HEK293 (cell line): ENCODE results near the gene PIGH.

Experiments
- CTCF ChIA-PET: fragments of 350-600 bp; formaldehyde crosslinking; extraction: SDS; loops from one replicate; lab custom pipeline; 2021; ENCODE audit warnings: antibody characterized with exemption; lab: Yijun Ruan, JAX
- POLR2A ChIA-PET: fragments of 300-600 bp; formaldehyde crosslinking; extraction: SDS; loops from one replicate; lab custom pipeline; 2020; ENCODE audit warnings: antibody characterized with exemption, inconsistent platforms; lab: Yijun Ruan, JAX
- H3K27ac ChIP-seq: fragments of 200-500 bp; sonication (Bioruptor generic); 2 replicates; pipeline ENCODE4 v1.5.1; 2014; ENCODE audit warnings: low read depth, low read length, control low read depth, inconsistent platforms; ENCODE audit errors: extremely low read depth
- H3K36me3 ChIP-seq, 2 experiments: fragments of 200-500 bp in 1 of 2; sonication (Bioruptor generic) in 1 of 2; 1 replicate in 1 of 2; 2 replicates in 1 of 2; pipeline ENCODE4 v1.5.1; 2014 to 2017; ENCODE audit warnings: inconsistent platforms in 2 of 2, low read length in 2 of 2; ENCODE audit not compliant: control insufficient read depth in 2 of 2, insufficient read depth in 1 of 2
- H3K4me1 ChIP-seq: fragments of 200-500 bp; sonication (Bioruptor generic); 2 replicates; pipeline ENCODE4 v1.5.1; 2014; ENCODE audit warnings: mild to moderate bottlenecking, low read length, inconsistent platforms; ENCODE audit not compliant: control insufficient read depth, insufficient read depth
- H3K4me3 ChIP-seq: 2 replicates; pipeline ENCODE4 v1.5.1; 2011; ENCODE audit warnings: low read depth, mild to moderate bottlenecking, control low read depth, low read length, moderate library complexity
- H3K9me3 ChIP-seq: fragments of 200-500 bp; sonication (Bioruptor generic); 2 replicates; pipeline ENCODE4 v1.5.1; 2014; ENCODE audit warnings: low read depth, low read length, inconsistent platforms; ENCODE audit not compliant: control insufficient read depth, insufficient read depth
- EGR2 ChIP-seq: fragments of 450-650 bp; formaldehyde crosslinking; IDR thresholded peaks from 2 replicates; pipeline ENCODE4 v1.5.1; 2016; ENCODE audit warnings: low read depth, missing biosample characterization, missing genetic modification characterization
- FEZF1 ChIP-seq: fragments of 450-650 bp; formaldehyde crosslinking; IDR thresholded peaks from 2 replicates; pipeline ENCODE4 v1.5.1; 2016; ENCODE audit warnings: missing biosample characterization, missing genetic modification characterization
- SCRT1 ChIP-seq: fragments of 450-650 bp; formaldehyde crosslinking; IDR thresholded peaks from 2 replicates; pipeline ENCODE4 v1.5.1; 2016; ENCODE audit warnings: missing biosample characterization, missing genetic modification characterization, borderline replicate concordance
- ZFHX2 ChIP-seq: fragments of 450-650 bp; formaldehyde crosslinking; conservative IDR thresholded peaks from 2 replicates; pipeline ENCODE4 v1.5.1; 2016; ENCODE audit warnings: missing biosample characterization, missing genetic modification characterization
- ZNF138 ChIP-seq: fragments of 450-650 bp; formaldehyde crosslinking; IDR thresholded peaks from 2 replicates; pipeline ENCODE4 v1.5.1; 2016; ENCODE audit warnings: missing biosample characterization, missing genetic modification characterization, borderline replicate concordance
- ZNF221 ChIP-seq: fragments of 450-650 bp; formaldehyde crosslinking; IDR thresholded peaks from 2 replicates; pipeline ENCODE4 v1.5.1; 2017; ENCODE audit warnings: missing biosample characterization, missing genetic modification characterization, borderline replicate concordance
- ZNF223 ChIP-seq: fragments of 450-650 bp; formaldehyde crosslinking; IDR thresholded peaks from 2 replicates; pipeline ENCODE4 v1.5.1; 2016; ENCODE audit warnings: missing biosample characterization, missing genetic modification characterization
- ZNF248 ChIP-seq: fragments of 450-650 bp; formaldehyde crosslinking; IDR thresholded peaks from 2 replicates; pipeline ENCODE4 v1.5.1; 2017; ENCODE audit warnings: missing biosample characterization, missing genetic modification characterization
- ZNF280D ChIP-seq: fragments of 450-650 bp; formaldehyde crosslinking; IDR thresholded peaks from 2 replicates; pipeline ENCODE4 v1.5.1; 2016; ENCODE audit warnings: missing biosample characterization, missing genetic modification characterization
- ZNF426 ChIP-seq: fragments of 450-650 bp; formaldehyde crosslinking; IDR thresholded peaks from 2 replicates; pipeline ENCODE4 v1.5.1; 2017; ENCODE audit warnings: missing biosample characterization, missing genetic modification characterization, mild to moderate bottlenecking, inconsistent platforms, moderate library complexity
- ZNF473 ChIP-seq: fragments of 450-650 bp; formaldehyde crosslinking; IDR thresholded peaks from 2 replicates; pipeline ENCODE4 v1.5.1; 2017; ENCODE audit warnings: missing biosample characterization, missing genetic modification characterization
- ZNF518A ChIP-seq: fragments of 450-650 bp; formaldehyde crosslinking; conservative IDR thresholded peaks from 2 replicates; pipeline ENCODE4 v1.5.1; 2016; ENCODE audit warnings: low read depth, missing biosample characterization, missing genetic modification characterization
- ZNF548 ChIP-seq: fragments of 450-650 bp; formaldehyde crosslinking; IDR thresholded peaks from 2 replicates; pipeline ENCODE4 v1.5.1; 2016; ENCODE audit warnings: missing biosample characterization, missing genetic modification characterization
- ZNF580 ChIP-seq: fragments of 450-650 bp; formaldehyde crosslinking; IDR thresholded peaks from 2 replicates; pipeline ENCODE4 v1.5.1; 2016; ENCODE audit warnings: missing biosample characterization, missing genetic modification characterization
- ZNF585B ChIP-seq: fragments of 450-650 bp; formaldehyde crosslinking; IDR thresholded peaks from 2 replicates; pipeline ENCODE4 v1.5.1; 2016; ENCODE audit warnings: missing biosample characterization, missing genetic modification characterization
- ZNF664 ChIP-seq: fragments of 450-650 bp; formaldehyde crosslinking; IDR thresholded peaks from 2 replicates; pipeline ENCODE4 v1.5.1; 2016; ENCODE audit warnings: missing biosample characterization, missing genetic modification characterization
- ZNF677 ChIP-seq: fragments of 450-650 bp; IDR thresholded peaks from 2 replicates; pipeline ENCODE4 v1.5.0; 2018; ENCODE audit warnings: missing biosample characterization, mild to moderate bottlenecking, missing genetic modification characterization, moderate library complexity
- ZNF704 ChIP-seq: fragments of 450-650 bp; formaldehyde crosslinking; IDR thresholded peaks from 2 replicates; pipeline ENCODE4 v1.5.1; 2016; ENCODE audit warnings: missing biosample characterization, missing genetic modification characterization
- ZNF768 ChIP-seq: fragments of 450-650 bp; formaldehyde crosslinking; IDR thresholded peaks from 2 replicates; pipeline ENCODE4 v1.5.1; 2018; ENCODE audit warnings: missing biosample characterization, mild to moderate bottlenecking, missing genetic modification characterization
- ZNF843 ChIP-seq: fragments of 450-650 bp; formaldehyde crosslinking; IDR thresholded peaks from 2 replicates; pipeline ENCODE4 v1.5.1; 2016; ENCODE audit warnings: missing biosample characterization, missing genetic modification characterization
- TF ChIP-seq, protein P1 (sequence below): fragments of 450-650 bp; formaldehyde crosslinking; IDR thresholded peaks from 2 replicates; pipeline ENCODE4 v1.5.1; 2017; ENCODE audit warnings: missing biosample characterization, missing genetic modification characterization
- TF ChIP-seq, protein P2 (sequence below): fragments of 450-650 bp; formaldehyde crosslinking; conservative IDR thresholded peaks from 2 replicates; pipeline ENCODE4 v1.5.1; 2016; ENCODE audit warnings: low read depth, missing biosample characterization, missing genetic modification characterization

PIGH gene

GRCh38 chr14:67599698-67600561 lies at the start of gene PIGH:
Gene PIGH, minus strand, starts transcription at chr14:67600268. Its CDS starts 65 bp downstream, at chr14:67600203.
- POLR2A ChIA-PET: interaction anchor here (0.5 to 2.0 kb wide), 19 partner anchors 8 to 219 kb away, joined by 3 to 14 read pairs (median 4); partner anchors contain the start of genes PLEKHH1, RAD51B and RDH11
- CTCF ChIA-PET: interaction anchor here (0.6 to 2.7 kb wide), 15 partner anchors 9 to 981 kb away, joined by 3 to 15 read pairs (median 6); partner anchors contain the start of gene ATP6V1D
- TF ChIP-seq, protein P1, sequence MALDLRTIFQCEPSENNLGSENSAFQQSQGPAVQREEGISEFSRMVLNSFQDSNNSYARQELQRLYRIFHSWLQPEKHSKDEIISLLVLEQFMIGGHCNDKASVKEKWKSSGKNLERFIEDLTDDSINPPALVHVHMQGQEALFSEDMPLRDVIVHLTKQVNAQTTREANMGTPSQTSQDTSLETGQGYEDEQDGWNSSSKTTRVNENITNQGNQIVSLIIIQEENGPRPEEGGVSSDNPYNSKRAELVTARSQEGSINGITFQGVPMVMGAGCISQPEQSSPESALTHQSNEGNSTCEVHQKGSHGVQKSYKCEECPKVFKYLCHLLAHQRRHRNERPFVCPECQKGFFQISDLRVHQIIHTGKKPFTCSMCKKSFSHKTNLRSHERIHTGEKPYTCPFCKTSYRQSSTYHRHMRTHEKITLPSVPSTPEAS: no peak
- 0 out of 2 replicates have a peak, but pooled peaks have one; percentile 50 for TF ChIP-seq ZNF518A (tag by site-specific recombination)
- TF ChIP-seq ZNF280D (tag by site-specific recombination): no peak
- no peak for TF ChIP-seq ZNF426 (tag by site-specific recombination)
- no peak for TF ChIP-seq ZNF138 (tag by site-specific recombination)
- no peak for TF ChIP-seq ZNF585B (tag by site-specific recombination)
- TF ChIP-seq ZNF473 (tag by site-specific recombination): no peak
- TF ChIP-seq ZNF580 (tag by site-specific recombination): no peak
- TF ChIP-seq ZNF843 (tag by site-specific recombination): no peak
- TF ChIP-seq ZNF221 (tag by site-specific recombination): no peak
- no peak for TF ChIP-seq ZNF664
- TF ChIP-seq ZNF548: no peak
- no peak for TF ChIP-seq ZNF677 (tag by site-specific recombination)
- TF ChIP-seq ZNF704 (tag by site-specific recombination): no peak
- TF ChIP-seq ZNF223: no peak
- 0 out of 2 replicates have a peak, but pooled peaks have one; percentile 20 for TF ChIP-seq EGR2 (tag by site-specific recombination)
- no peak for TF ChIP-seq SCRT1
- no peak for TF ChIP-seq FEZF1 (tag by site-specific recombination)
- TF ChIP-seq, protein P2, sequence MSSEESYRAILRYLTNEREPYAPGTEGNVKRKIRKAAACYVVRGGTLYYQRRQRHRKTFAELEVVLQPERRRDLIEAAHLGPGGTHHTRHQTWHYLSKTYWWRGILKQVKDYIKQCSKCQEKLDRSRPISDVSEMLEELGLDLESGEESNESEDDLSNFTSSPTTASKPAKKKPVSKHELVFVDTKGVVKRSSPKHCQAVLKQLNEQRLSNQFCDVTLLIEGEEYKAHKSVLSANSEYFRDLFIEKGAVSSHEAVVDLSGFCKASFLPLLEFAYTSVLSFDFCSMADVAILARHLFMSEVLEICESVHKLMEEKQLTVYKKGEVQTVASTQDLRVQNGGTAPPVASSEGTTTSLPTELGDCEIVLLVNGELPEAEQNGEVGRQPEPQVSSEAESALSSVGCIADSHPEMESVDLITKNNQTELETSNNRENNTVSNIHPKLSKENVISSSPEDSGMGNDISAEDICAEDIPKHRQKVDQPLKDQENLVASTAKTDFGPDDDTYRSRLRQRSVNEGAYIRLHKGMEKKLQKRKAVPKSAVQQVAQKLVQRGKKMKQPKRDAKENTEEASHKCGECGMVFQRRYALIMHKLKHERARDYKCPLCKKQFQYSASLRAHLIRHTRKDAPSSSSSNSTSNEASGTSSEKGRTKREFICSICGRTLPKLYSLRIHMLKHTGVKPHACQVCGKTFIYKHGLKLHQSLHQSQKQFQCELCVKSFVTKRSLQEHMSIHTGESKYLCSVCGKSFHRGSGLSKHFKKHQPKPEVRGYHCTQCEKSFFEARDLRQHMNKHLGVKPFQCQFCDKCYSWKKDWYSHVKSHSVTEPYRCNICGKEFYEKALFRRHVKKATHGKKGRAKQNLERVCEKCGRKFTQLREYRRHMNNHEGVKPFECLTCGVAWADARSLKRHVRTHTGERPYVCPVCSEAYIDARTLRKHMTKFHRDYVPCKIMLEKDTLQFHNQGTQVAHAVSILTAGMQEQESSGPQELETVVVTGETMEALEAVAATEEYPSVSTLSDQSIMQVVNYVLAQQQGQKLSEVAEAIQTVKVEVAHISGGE (tag by site-specific recombination): peak; percentile 93
- peak; percentile 58 for TF ChIP-seq ZFHX2 (tag by site-specific recombination)
- TF ChIP-seq ZNF768 (tag by site-specific recombination): no peak
- no peak for TF ChIP-seq ZNF248 (tag by site-specific recombination)

More at GRCh38 chr14:67599698-67600561, at the start of gene PIGH:
- Histone ChIP-seq H3K4me1 (no peaks in the 10 kb centered on the region), H3K36me3 (no peaks in the 10 kb centered on the region), H3K27ac (peak within 1 kb of the TSS; percentile 76), H3K4me3 (peak within 1 kb of the TSS; percentile 95), H3K9me3 (no peaks in the 10 kb centered on the region)
